HEK293 (cell line): Measurements from ENCODE around the gene SPEM2.

Experiments used
- CTCF ChIA-PET: fragments of 350-600 bp; formaldehyde crosslinking; extraction: SDS; loops from one replicate; lab custom pipeline; 2021; ENCODE audit warnings: antibody characterized with exemption; lab: Yijun Ruan, JAX
- POLR2A ChIA-PET: fragments of 300-600 bp; formaldehyde crosslinking; extraction: SDS; loops from one replicate; lab custom pipeline; 2020; ENCODE audit warnings: antibody characterized with exemption, inconsistent platforms; lab: Yijun Ruan, JAX
- H3K27ac ChIP-seq: fragments of 200-500 bp; sonication (Bioruptor generic); 2 replicates; pipeline ENCODE4 v1.5.1; 2014; ENCODE audit warnings: low read depth, low read length, control low read depth, inconsistent platforms; ENCODE audit errors: extremely low read depth
- H3K36me3 ChIP-seq, 2 experiments: fragments of 200-500 bp in 1 of 2; sonication (Bioruptor generic) in 1 of 2; 1 replicate in 1 of 2; 2 replicates in 1 of 2; pipeline ENCODE4 v1.5.1; 2014 to 2017; ENCODE audit warnings: inconsistent platforms in 2 of 2, low read length in 2 of 2; ENCODE audit not compliant: control insufficient read depth in 2 of 2, insufficient read depth in 1 of 2
- H3K4me1 ChIP-seq: fragments of 200-500 bp; sonication (Bioruptor generic); 2 replicates; pipeline ENCODE4 v1.5.1; 2014; ENCODE audit warnings: mild to moderate bottlenecking, low read length, inconsistent platforms; ENCODE audit not compliant: control insufficient read depth, insufficient read depth
- H3K4me3 ChIP-seq: 2 replicates; pipeline ENCODE4 v1.5.1; 2011; ENCODE audit warnings: low read depth, mild to moderate bottlenecking, control low read depth, low read length, moderate library complexity
- H3K9me3 ChIP-seq: fragments of 200-500 bp; sonication (Bioruptor generic); 2 replicates; pipeline ENCODE4 v1.5.1; 2014; ENCODE audit warnings: low read depth, low read length, inconsistent platforms; ENCODE audit not compliant: control insufficient read depth, insufficient read depth
- EGR2 ChIP-seq: fragments of 450-650 bp; formaldehyde crosslinking; IDR thresholded peaks from 2 replicates; pipeline ENCODE4 v1.5.1; 2016; ENCODE audit warnings: low read depth, missing biosample characterization, missing genetic modification characterization
- GLIS2 ChIP-seq: fragments of 450-650 bp; formaldehyde crosslinking; IDR thresholded peaks from 2 replicates; pipeline ENCODE4 v1.5.1; 2016; ENCODE audit warnings: missing biosample characterization, missing genetic modification characterization
- HIC1 ChIP-seq: fragments of 450-650 bp; formaldehyde crosslinking; IDR thresholded peaks from 2 replicates; pipeline ENCODE4 v1.5.1; 2016; ENCODE audit warnings: missing biosample characterization, missing genetic modification characterization
- OVOL3 ChIP-seq: fragments of 450-650 bp; formaldehyde crosslinking; IDR thresholded peaks from 2 replicates; pipeline ENCODE4 v1.5.1; 2016; ENCODE audit warnings: missing biosample characterization, missing genetic modification characterization
- PRDM10 ChIP-seq: fragments of 450-650 bp; formaldehyde crosslinking; IDR thresholded peaks from 2 replicates; pipeline ENCODE4 v1.5.1; 2016; ENCODE audit warnings: missing biosample characterization, missing genetic modification characterization
- ZBTB26 ChIP-seq: fragments of 450-650 bp; formaldehyde crosslinking; optimal IDR thresholded peaks from 2 replicates; pipeline ENCODE3; 2016; ENCODE audit warnings: missing biosample characterization, mild to moderate bottlenecking, missing genetic modification characterization
- ZFHX2 ChIP-seq: fragments of 450-650 bp; formaldehyde crosslinking; conservative IDR thresholded peaks from 2 replicates; pipeline ENCODE4 v1.5.1; 2016; ENCODE audit warnings: missing biosample characterization, missing genetic modification characterization
- ZNF23 ChIP-seq: fragments of 450-650 bp; formaldehyde crosslinking; IDR thresholded peaks from 2 replicates; pipeline ENCODE4 v1.5.1; 2016; ENCODE audit warnings: missing biosample characterization, missing genetic modification characterization, borderline replicate concordance
- ZNF433 ChIP-seq: fragments of 450-650 bp; formaldehyde crosslinking; IDR thresholded peaks from 2 replicates; pipeline ENCODE4 v1.5.1; 2016; ENCODE audit warnings: missing biosample characterization, missing genetic modification characterization, low read depth

The SPEM2 gene

GRCh38 chr17:7408252-7408727 lies 17.1 kb upstream of the SPEM2 start:
- TF ChIP-seq OVOL3 (tag by site-specific recombination), result no peak
- CTCF ChIA-PET, result no interaction called here

GRCh38 chr17:7408863-7409262 lies 16.6 kb upstream of the SPEM2 start:
- ChIA-PET CTCF (interaction anchor here (0.6 kb wide), 1 partner anchor 56 kb away, joined by 5 read pairs; no protein-coding TSS in a partner anchor), POLR2A (interaction anchor here (0.5 kb wide), 1 partner anchor 59 kb away, joined by 5 read pairs; no protein-coding TSS in a partner anchor)
- H3K27ac ChIP-seq, result no peak overlapping the region
- H3K9me3 ChIP-seq, result no peaks in the 10 kb centered on the region
- H3K4me1 ChIP-seq, result 0 out of 2 replicates have a peak, but pooled peaks cover 5% of the 10 kb centered on the region
- TF ChIP-seq GLIS2 (tag by site-specific recombination), result no peak
- TF ChIP-seq HIC1 (tag by site-specific recombination), result 0 out of 2 replicates have a peak, but pooled peaks have one; percentile 5
- peaks cover 3 to 32% of the 10 kb centered on the region in 2 experiments for H3K36me3 ChIP-seq
- H3K4me3 ChIP-seq, result no peak overlapping the region

More at GRCh38 chr17:7408252-7408727, 17.1 kb upstream of the SPEM2 start:
- no peaks in the 10 kb centered on the region for H3K9me3 ChIP-seq
- POLR2A ChIA-PET, result interaction anchor here (0.5 kb wide), 1 partner anchor 58 kb away, joined by 5 read pairs; no protein-coding TSS in a partner anchor
- H3K4me3 ChIP-seq, result no peak overlapping the region
- H3K27ac ChIP-seq, result no peak overlapping the region
- 0 out of 2 replicates have a peak, but pooled peaks cover 5% of the 10 kb centered on the region for H3K4me1 ChIP-seq
- H3K36me3 ChIP-seq, result peaks cover 3 to 32% of the 10 kb centered on the region in 2 experiments

GRCh38 chr17:7409716-7410115 lies 15.7 kb upstream of the SPEM2 start:
- POLR2A ChIA-PET, result interaction anchor here (0.6 kb wide), 1 partner anchor 11 kb away, joined by 3 read pairs; no protein-coding TSS in a partner anchor
- TF ChIP-seq OVOL3 (tag by site-specific recombination), result no peak
- Histone ChIP-seq H3K27ac (no peak overlapping the region), H3K4me1 (0 out of 2 replicates have a peak, but pooled peaks cover 5% of the 10 kb centered on the region), H3K9me3 (no peaks in the 10 kb centered on the region), H3K4me3 (no peak overlapping the region), H3K36me3 (peaks cover 3 to 36% of the 10 kb centered on the region in 2 experiments)
- CTCF ChIA-PET, result interaction anchor here (0.6 kb wide), 1 partner anchor 55 kb away, joined by 5 read pairs; no protein-coding TSS in a partner anchor

GRCh38 chr17:7410634-7411426 lies 14.6 kb upstream of the SPEM2 start:
- Histone ChIP-seq H3K4me3 (no peak overlapping the region), H3K4me1 (no peaks in the 10 kb centered on the region)
- POLR2A ChIA-PET, result interaction anchor here (1.0 kb wide), 1 partner anchor 13 kb away, joined by 6 read pairs; no protein-coding TSS in a partner anchor
- TF ChIP-seq ZNF433 (tag by site-specific recombination) (no peak), PRDM10 (tag by site-specific recombination) (peak; percentile 91), EGR2 (tag by site-specific recombination) (peak; percentile 48), HIC1 (tag by site-specific recombination) (peak; percentile 63; the same call in 1 of the 2 replicates), ZNF23 (no peak), ZFHX2 (tag by site-specific recombination) (0 out of 2 replicates have a peak, but pooled peaks have one; percentile 25), ZBTB26 (tag by site-specific recombination) (peak; percentile 9)
- TF ChIP-seq, all 188 proteins: peak for 5
- H3K27ac ChIP-seq, result no peak overlapping the region
- CTCF ChIA-PET, result interaction anchor here (0.6 to 1.2 kb wide), 3 partner anchors 13 to 55 kb away, joined by 3 to 4 read pairs (median 4); no protein-coding TSS in a partner anchor
- H3K9me3 ChIP-seq, result no peaks in the 10 kb centered on the region
- H3K36me3 ChIP-seq, result peaks cover 3 to 47% of the 10 kb centered on the region in 2 experiments
